Activated CD4-positive, alpha-beta memory T cell treated with anti-CD3 and anti-CD28 coated beads, Interleukin-2, amount 10 ng/mL, durations not matched to agents 7 days and 5 days (primary cell): ENCODE measurements around the gene CADPS. TPM values are rescaled to one million over a fixed set of nuclear protein-coding genes. Genes with fewer than 3 reads are reported as not detected.

Experiments
- CTCF ChIA-PET: fragments of 350-600 bp; sonication (Branson Sonifier 250); formaldehyde crosslinking; loops from one replicate; lab custom pipeline; 2021; ENCODE audit warnings: antibody characterized with exemption, inconsistent platforms; lab: Charles Lee
- POLR2A ChIA-PET: fragments of 350-600 bp; sonication (Branson Sonifier 250); formaldehyde crosslinking; loops from one replicate; lab custom pipeline; 2021; ENCODE audit warnings: antibody characterized with exemption; lab: Charles Lee
- DNase-seq: peaks from one replicate; pipeline ENCODE4 v3.0.0-alpha.2; 2020
- H3K27ac Mint-ChIP-seq: one replicate; pipeline ENCODE4 v1.8.0; 2021; ENCODE audit warnings: mild to moderate bottlenecking, mixed read lengths
- H3K27me3 Mint-ChIP-seq: one replicate; pipeline ENCODE4 v1.8.0; 2021; ENCODE audit warnings: mixed read lengths
- H3K36me3 Mint-ChIP-seq: one replicate; pipeline ENCODE4 v1.8.0; 2021; ENCODE audit warnings: low read depth, mixed read lengths
- H3K4me1 Mint-ChIP-seq: one replicate; pipeline ENCODE4 v1.8.0; 2021; ENCODE audit warnings: mixed read lengths
- H3K4me3 Mint-ChIP-seq: one replicate; pipeline ENCODE4 v1.8.0; 2021; ENCODE audit warnings: mild to moderate bottlenecking, mixed read lengths
- H3K9me3 Mint-ChIP-seq: one replicate; pipeline ENCODE4 v1.8.0; 2021; ENCODE audit warnings: mixed read lengths
- total RNA-seq, 2 experiments: library from RNA; stranded (reverse); gene quantifications; one replicate each; pipeline ENCODE4 v1.2.3, GENCODE V29; 2021

The CADPS gene
- total RNA-seq, 2 experiments from 2014 or later: not detected

DNA sequence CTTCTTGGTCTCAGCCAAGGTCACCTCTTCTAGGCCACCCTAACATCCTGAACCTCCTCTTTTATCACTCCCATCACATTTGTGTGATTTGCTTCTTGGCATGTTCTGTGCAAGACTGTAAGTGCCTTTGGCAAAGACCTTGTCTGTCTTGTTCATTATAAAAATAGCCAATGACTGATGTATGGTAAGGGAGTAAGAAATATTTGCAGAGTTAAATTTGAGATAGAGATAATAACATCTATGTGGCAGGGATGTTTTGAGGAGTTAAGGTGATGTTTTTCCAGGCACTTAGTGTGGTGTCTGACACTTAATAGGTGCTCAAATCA lies 202.3 kb downstream of the CADPS start:
- ChIA-PET POLR2A (no interaction called here), CTCF (no interaction called here)
- H3K36me3 Mint-ChIP-seq: no peaks in the 10 kb centered on the region
- H3K9me3 Mint-ChIP-seq: no peaks in the 10 kb centered on the region
- H3K4me1 Mint-ChIP-seq: no peaks in the 10 kb centered on the region
- H3K4me3 Mint-ChIP-seq: no peak overlapping the region
- peaks cover 3% of the 10 kb centered on the region for H3K27me3 Mint-ChIP-seq
- no peak for DNase-seq
- H3K27ac Mint-ChIP-seq: no peak overlapping the region

DNA sequence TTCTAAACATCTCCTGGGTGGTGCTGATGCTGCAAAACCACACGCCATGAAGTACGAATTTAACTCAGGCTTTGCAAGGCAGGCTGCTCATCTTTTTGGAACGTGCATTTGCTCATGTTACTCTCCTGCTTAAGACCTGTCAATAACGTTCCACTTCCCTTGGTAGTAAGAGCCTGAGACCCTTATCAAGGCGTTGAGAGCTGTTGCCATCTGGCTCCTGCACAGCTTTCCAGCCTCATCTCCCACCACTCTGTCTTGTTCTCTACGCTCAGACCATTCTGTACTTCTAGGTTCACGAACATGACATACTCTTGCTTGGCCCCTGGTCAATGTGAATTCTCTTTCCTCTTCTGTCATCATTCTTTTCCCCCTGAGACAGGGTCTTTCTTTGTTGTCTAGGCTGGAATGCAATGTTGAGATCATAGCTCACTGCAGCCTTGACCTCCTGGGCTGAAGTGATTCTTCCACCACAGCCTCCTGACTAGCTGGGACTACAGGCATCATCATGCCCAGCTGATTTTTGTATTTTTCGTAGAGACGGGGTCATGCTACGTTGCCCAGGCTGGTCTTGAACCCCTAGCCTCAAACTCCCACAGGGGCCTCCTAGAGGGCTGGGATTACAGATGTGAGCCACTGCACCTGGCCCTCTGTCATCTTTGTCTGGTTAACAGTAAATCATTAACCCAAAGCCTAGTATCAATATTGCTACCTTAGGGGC lies 202.8 kb downstream of the CADPS start:
- H3K4me3 Mint-ChIP-seq: no peak overlapping the region
- no peaks in the 10 kb centered on the region for H3K4me1 Mint-ChIP-seq
- H3K27me3 Mint-ChIP-seq: peaks cover 3% of the 10 kb centered on the region
- ChIA-PET POLR2A (no interaction called here), CTCF (no interaction called here)
- no peak overlapping the region for H3K27ac Mint-ChIP-seq
- DNase-seq: no peak
- H3K36me3 Mint-ChIP-seq: no peaks in the 10 kb centered on the region
- H3K9me3 Mint-ChIP-seq: no peaks in the 10 kb centered on the region

DNA sequence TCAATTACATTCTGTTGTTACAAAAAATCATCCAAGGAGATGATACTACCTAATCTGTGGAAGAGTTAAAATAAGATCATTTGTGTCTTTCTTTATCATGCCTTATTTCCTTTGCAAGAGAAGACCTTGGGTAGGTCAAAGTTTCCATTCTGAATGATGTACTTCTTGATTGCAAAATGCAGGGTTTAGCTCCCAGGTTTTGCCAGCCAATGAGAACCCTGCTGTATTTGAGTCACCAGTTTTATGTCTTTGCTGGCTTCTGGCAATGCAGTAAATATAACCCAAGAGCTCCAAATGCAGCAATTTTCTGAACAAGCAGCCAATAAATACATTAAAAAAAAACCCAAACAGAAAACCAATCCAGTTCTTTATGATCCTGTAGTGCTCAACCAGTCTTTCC lies 204.9 kb downstream of the CADPS start:
- no peaks in the 10 kb centered on the region for H3K27me3 Mint-ChIP-seq

DNA sequence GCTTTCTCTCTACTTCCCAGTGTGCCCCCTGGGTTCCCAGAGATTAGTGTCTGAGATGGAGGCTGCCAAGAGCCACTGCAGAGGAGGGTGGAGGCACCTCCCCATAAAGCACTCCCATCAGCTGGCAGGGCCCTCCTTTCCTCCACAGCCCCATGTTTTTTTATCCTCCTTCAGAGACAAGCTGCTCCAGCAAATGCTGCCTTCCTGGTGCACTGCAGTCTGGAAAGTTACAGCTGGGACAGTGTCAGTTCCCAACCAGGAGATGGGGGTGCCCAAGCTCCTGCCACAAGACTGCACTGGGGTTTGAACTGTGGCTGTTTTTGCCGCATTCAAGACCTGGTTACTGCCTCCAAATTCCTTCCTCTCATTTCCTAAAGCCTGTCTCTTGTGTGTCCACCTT lies 206.1 kb downstream of the CADPS start:
- no peak overlapping the region for H3K4me3 Mint-ChIP-seq
- no peak overlapping the region for H3K27ac Mint-ChIP-seq
- ChIA-PET CTCF (no interaction called here), POLR2A (no interaction called here)
- H3K27me3 Mint-ChIP-seq: no peaks in the 10 kb centered on the region
- H3K9me3 Mint-ChIP-seq: no peaks in the 10 kb centered on the region
- no peaks in the 10 kb centered on the region for H3K36me3 Mint-ChIP-seq
- no peak for DNase-seq
- H3K4me1 Mint-ChIP-seq: no peaks in the 10 kb centered on the region

More for the DNA sequence above, 204.9 kb downstream of the CADPS start:
- Mint-ChIP-seq H3K27ac (no peak overlapping the region), H3K36me3 (no peaks in the 10 kb centered on the region), H3K4me1 (no peaks in the 10 kb centered on the region), H3K9me3 (no peaks in the 10 kb centered on the region), H3K4me3 (no peak overlapping the region)
- POLR2A ChIA-PET: no interaction called here
- DNase-seq: no peak
- CTCF ChIA-PET: no interaction called here

DNA sequence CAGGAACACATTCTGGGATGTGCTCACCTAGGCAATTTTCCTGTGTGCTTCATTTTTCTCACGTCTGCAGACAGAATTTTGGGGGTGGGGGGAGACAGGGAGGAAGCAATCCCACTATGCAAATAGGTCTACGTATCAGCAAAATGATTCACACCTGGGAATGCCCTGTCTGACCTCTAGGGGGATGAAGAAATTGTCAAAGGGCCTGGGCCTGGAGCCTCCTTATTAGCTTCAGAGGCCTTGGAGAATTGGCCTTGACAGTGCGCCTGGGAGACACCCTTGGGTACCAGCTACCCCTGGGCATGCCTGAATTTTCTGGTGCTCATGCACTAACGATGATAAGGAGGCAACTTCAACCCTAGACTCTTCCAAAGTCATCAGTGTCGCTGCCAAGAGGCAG lies 207.5 kb downstream of the CADPS start:
- Mint-ChIP-seq H3K36me3 (no peaks in the 10 kb centered on the region), H3K27me3 (no peaks in the 10 kb centered on the region), H3K27ac (no peak overlapping the region), H3K4me3 (no peak overlapping the region), H3K9me3 (no peaks in the 10 kb centered on the region), H3K4me1 (no peaks in the 10 kb centered on the region)
- POLR2A ChIA-PET: no interaction called here
- CTCF ChIA-PET: no interaction called here
- DNase-seq: no peak

DNA sequence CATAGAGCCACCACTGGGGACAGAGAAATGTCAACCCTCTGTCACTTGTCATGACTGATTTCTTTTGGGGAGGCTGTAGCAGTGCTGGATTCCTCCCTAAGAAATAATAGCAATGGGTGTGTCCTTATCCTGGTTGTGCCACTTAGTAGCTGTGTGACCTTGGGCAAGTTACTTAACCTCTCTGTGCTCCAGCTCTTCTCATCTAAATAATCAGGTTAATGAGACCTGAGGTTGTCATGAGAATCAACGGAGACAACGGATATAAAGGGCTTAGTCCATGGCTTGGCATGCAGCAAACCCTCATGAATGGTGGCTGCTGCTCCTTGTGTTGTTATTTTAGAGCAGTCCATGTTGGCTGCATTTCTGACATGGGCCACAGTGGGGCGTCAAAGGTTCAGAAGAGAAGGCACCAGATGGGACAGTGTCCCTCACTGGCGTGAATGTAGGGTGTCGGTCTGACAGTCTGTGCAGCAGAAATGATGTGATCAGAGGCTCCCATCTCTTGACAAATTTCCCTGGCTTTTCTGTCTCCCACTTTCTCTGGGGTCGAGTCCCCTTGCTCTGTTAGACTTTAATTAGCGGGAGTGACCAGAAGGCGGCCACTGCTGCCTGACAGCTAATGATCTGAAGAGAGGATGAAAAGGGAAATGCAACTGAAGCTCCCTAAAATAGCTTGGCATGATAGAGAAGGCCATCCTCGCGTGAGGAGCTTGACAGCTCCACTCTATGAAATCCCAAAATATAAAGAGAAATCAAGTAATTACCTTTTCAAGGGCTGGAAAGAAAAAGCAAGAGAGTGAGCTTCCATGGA lies 209.4 kb downstream of the CADPS start:
- Mint-ChIP-seq H3K36me3 (no peaks in the 10 kb centered on the region), H3K4me3 (no peak overlapping the region), H3K27me3 (no peaks in the 10 kb centered on the region), H3K9me3 (no peaks in the 10 kb centered on the region), H3K27ac (no peak overlapping the region), H3K4me1 (no peaks in the 10 kb centered on the region)
- CTCF ChIA-PET: no interaction called here
- POLR2A ChIA-PET: no interaction called here
- peak; percentile 32 for DNase-seq

DNA sequence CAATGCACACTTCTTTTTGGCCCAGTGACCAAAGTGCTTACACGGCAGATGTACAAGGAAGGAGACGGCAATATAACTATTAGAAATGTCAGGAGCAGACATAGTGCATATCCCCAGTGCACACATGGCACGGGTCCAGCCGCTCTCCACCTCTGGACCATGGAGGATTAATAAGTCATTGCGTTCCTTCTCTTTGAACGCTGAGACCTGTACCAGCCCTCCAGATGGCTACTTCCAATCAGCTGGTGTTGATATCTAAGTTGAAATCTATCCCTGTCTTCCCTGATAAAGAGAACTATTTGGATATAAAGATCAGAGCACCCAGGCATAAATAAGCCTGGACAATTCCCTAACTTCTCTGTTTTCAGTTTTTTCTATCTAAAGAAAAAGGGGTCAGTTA lies 212.5 kb downstream of the CADPS start:
- ChIA-PET CTCF (no interaction called here), POLR2A (no interaction called here)
- Mint-ChIP-seq H3K9me3 (no peaks in the 10 kb centered on the region), H3K27ac (no peak overlapping the region), H3K4me1 (no peaks in the 10 kb centered on the region), H3K27me3 (no peaks in the 10 kb centered on the region), H3K4me3 (no peak overlapping the region), H3K36me3 (no peaks in the 10 kb centered on the region)
- no peak for DNase-seq

DNA sequence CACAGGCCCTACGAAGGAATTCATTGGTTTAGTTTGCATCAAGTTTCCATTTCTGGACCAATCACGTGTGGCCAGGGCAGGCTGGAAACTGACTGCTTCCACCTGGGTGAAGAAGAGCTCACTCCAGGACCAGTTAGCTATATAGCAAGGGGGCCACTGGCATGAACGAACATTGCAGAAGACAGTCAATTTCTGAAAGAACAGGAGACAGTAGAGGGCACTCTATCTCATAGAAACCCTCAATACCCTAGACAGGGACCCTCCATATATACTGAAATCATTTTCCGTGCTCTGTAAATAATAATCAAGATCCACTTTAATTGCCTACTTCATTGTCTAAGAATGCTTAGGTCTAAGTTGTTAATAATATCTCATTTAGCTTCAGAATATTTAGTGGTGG lies 215.6 kb downstream of the CADPS start:
- no peak for DNase-seq
- H3K36me3 Mint-ChIP-seq: no peaks in the 10 kb centered on the region
- no peaks in the 10 kb centered on the region for H3K27me3 Mint-ChIP-seq
- POLR2A ChIA-PET: no interaction called here
- no peaks in the 10 kb centered on the region for H3K9me3 Mint-ChIP-seq
- CTCF ChIA-PET: no interaction called here
- H3K27ac Mint-ChIP-seq: no peak overlapping the region
- no peaks in the 10 kb centered on the region for H3K4me1 Mint-ChIP-seq
- H3K4me3 Mint-ChIP-seq: no peak overlapping the region

DNA sequence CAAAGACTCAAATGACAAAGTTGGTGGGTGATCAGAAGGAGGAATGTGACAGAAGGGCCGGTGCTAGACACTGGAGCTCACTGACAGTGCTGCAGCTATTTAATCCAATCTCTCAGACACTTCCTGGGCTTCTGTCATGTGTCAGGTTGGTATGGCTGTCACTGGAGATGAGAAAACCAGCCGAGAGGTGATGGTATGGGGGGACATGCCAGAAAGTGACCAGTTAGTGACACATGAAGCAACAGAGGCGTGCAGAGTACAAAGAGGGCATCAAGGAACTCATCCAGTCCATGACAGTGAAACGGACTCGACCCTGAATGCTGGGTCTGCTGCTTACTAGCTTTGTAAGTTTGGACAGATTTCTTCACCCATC lies 219.5 kb downstream of the CADPS start:
- Mint-ChIP-seq H3K4me3 (no peak overlapping the region), H3K27me3 (no peaks in the 10 kb centered on the region), H3K9me3 (no peaks in the 10 kb centered on the region), H3K27ac (no peak overlapping the region), H3K36me3 (no peaks in the 10 kb centered on the region), H3K4me1 (no peaks in the 10 kb centered on the region)
- ChIA-PET CTCF (no interaction called here), POLR2A (no interaction called here)
- no peak for DNase-seq

DNA sequence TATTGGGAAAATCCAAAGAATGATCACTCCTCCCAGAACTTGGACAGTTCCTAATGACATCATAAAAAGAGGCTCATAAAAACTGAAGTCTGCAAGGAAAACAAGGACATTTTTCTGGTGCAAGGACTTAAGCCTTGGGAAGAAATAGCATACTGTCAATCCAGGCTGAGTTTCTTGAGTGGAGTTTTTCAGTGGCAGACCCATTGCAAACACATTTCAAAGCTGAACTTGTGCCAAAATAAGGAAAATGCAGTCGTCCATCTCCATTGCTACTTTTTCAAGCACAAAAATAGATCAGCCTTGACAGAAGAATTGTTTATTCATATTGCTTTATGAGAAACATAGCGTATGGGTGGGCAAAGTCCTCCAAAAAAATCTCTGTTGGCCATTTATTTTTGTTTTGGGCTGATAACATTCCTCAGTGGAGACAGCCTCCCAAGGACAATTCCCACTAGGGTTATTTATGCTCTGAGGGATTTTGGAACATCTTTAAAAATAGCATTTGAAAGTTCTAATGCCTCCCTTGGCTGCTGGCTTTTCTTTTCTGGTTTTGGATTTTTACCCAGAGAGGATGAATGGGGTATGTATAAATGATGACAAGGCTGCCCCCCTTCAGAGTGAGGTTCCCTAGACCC lies 220.0 kb downstream of the CADPS start:
- no peaks in the 10 kb centered on the region for H3K4me1 Mint-ChIP-seq

DNA sequence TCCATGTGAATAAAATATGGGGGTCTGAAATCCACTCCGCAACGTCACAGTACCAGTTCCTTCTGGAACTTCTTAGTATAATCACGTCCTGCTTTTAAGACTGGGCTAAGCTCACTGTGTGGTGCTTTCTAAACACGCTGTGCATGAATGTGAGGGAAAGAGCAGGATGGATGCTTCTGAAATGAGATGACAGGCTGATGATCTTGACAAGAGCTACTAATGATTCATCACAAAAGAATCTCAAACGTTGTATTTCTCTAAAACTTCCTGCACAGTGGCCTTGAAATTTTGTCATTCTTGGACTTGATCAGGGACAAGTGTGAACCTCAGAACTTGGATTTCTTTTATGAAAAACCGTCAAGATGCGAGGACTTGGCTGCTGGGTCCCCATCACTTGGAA lies 221.4 kb downstream of the CADPS start:
- Mint-ChIP-seq H3K4me3 (no peak overlapping the region), H3K4me1 (no peaks in the 10 kb centered on the region), H3K27ac (no peak overlapping the region), H3K36me3 (no peaks in the 10 kb centered on the region), H3K27me3 (no peaks in the 10 kb centered on the region), H3K9me3 (no peaks in the 10 kb centered on the region)
- ChIA-PET POLR2A (no interaction called here), CTCF (no interaction called here)
- DNase-seq: no peak

More for the DNA sequence above, 220.0 kb downstream of the CADPS start:
- no peak overlapping the region for H3K27ac Mint-ChIP-seq
- CTCF ChIA-PET: no interaction called here
- no peak for DNase-seq
- H3K4me3 Mint-ChIP-seq: no peak overlapping the region
- H3K9me3 Mint-ChIP-seq: no peaks in the 10 kb centered on the region
- H3K27me3 Mint-ChIP-seq: no peaks in the 10 kb centered on the region
- POLR2A ChIA-PET: no interaction called here
- H3K36me3 Mint-ChIP-seq: no peaks in the 10 kb centered on the region

DNA sequence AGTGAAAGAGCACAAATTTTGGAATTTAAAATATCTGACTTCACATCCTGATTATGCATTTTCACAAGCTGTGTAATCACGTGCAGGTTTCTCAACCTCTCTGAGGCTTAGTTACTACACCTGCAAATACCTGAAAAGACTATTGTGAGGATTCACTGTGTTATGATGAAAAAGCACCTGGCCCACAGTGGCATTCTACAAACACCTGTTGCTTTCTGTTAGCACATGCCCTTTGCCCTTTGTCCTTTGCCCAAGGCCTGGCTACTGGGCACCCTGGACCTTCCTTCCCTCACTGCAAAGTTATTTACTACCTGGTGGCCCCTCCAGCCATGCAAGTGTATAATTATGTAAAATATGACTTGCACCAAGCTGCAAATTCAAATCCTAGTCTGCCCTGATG lies 227.5 kb downstream of the CADPS start:
- ChIA-PET CTCF (no interaction called here), POLR2A (no interaction called here)
- no peaks in the 10 kb centered on the region for H3K36me3 Mint-ChIP-seq
- H3K4me1 Mint-ChIP-seq: no peaks in the 10 kb centered on the region
- H3K9me3 Mint-ChIP-seq: no peaks in the 10 kb centered on the region
- no peak for DNase-seq
- no peaks in the 10 kb centered on the region for H3K27me3 Mint-ChIP-seq
- no peak overlapping the region for H3K4me3 Mint-ChIP-seq
- no peak overlapping the region for H3K27ac Mint-ChIP-seq

DNA sequence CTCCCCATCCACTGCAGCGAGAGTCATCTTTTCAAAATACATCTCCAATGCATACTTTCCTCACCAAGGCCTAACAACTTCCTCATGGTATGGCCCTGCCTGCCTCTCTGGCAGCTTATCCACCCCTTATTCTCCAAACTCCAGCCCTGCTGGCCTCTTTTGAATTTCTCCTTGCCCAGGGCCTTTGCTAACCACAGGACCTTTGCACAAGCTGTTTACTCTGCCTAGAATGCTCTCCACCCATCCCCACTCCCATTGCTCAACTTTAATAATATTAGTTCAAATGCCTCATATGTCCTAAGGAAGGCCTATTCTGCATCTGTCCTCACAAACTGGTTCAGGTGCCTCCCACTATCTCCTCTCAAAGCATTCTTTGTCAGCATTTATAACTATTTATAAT lies 230.7 kb downstream of the CADPS start:
- ChIA-PET POLR2A (no interaction called here), CTCF (no interaction called here)
- no peaks in the 10 kb centered on the region for H3K36me3 Mint-ChIP-seq
- no peak for DNase-seq
- H3K4me3 Mint-ChIP-seq: no peak overlapping the region
- H3K27ac Mint-ChIP-seq: no peak overlapping the region
- H3K9me3 Mint-ChIP-seq: no peaks in the 10 kb centered on the region
- no peaks in the 10 kb centered on the region for H3K4me1 Mint-ChIP-seq
- no peaks in the 10 kb centered on the region for H3K27me3 Mint-ChIP-seq

DNA sequence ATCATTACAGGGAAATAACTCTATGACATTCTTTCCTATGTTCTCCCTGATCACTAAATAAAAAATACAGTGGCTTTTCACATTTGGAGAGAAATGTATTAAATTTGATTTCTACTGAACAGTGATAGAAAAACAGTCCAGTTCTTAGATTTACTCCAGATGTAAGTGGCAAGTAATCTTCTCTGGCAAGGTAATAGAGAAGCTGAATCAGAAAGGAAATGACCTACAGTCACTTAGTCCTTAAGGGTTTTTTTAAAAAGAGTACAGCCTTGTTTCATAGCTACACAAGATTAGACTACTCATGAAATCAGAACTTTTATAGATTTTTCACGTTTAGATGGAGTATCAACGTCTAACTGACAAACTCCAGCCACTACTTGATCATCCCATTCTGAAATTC lies 236.9 kb downstream of the CADPS start:
- no peak for DNase-seq
- H3K4me3 Mint-ChIP-seq: no peak overlapping the region
- H3K27me3 Mint-ChIP-seq: no peaks in the 10 kb centered on the region
- H3K9me3 Mint-ChIP-seq: no peaks in the 10 kb centered on the region
- ChIA-PET POLR2A (no interaction called here), CTCF (no interaction called here)
- H3K4me1 Mint-ChIP-seq: no peaks in the 10 kb centered on the region
- no peak overlapping the region for H3K27ac Mint-ChIP-seq
- no peaks in the 10 kb centered on the region for H3K36me3 Mint-ChIP-seq
